ENCODE measurements around the gene APOB.

- TF ChIP-seq CTCF (IDR thresholded peaks at IDR 0.05; ENCODE audit: low read depth, low read length, poor library complexity, severe bottlenecking) (no peak), EZH2phosphoT487 (IDR thresholded peaks at IDR 0.05; ENCODE audit: borderline replicate concordance, low read length) (no peak)
Measured at GRCh38 chr2:20959252-20959651, 84.6 kb downstream of the APOB start.

Measured in DOHH2 (cell line).